PC-9 (cell line): ENCODE results near the gene COMMD10. TPM values are rescaled to one million over a fixed set of nuclear protein-coding genes. Genes with fewer than 3 reads are reported as not detected.

Source experiments
- BruUV-seq: library from RNA; stranded (reverse); fragments of 400-500 nt; replicated peaks from 2 replicates; lab custom pipeline; 2021; lab: Mats Ljungman, UMichigan
- CTCF ChIA-PET: fragments of 300-600 bp; sonication (Branson Sonifier 250); formaldehyde crosslinking; loops from one replicate; lab custom pipeline; 2022; ENCODE audit warnings: antibody characterized with exemption; lab: Charles Lee
- POLR2A ChIA-PET: fragments of 300-600 bp; sonication (Branson Sonifier 250); formaldehyde crosslinking; loops from one replicate; lab custom pipeline; 2022; ENCODE audit warnings: antibody characterized with exemption; ENCODE audit not compliant: unreplicated experiment; lab: Charles Lee
- DNase-seq, 2 experiments: peaks; one replicate each; pipeline versions ENCODE4 v3.0.0 to v3.0.0-alpha.2; 2015 to 2022; ENCODE audit warnings: mixed read lengths in 1 of 2
- H2AFZ ChIP-seq: fragments of 200-600 bp; sonication (generic); 2 replicates; pipeline ENCODE4 v1.8.1; 2017; ENCODE audit warnings: antibody characterized with exemption
- H3F3A ChIP-seq: fragments of 200-600 bp; sonication (generic); 2 replicates; pipeline ENCODE4 v1.8.1; 2017; ENCODE audit warnings: antibody characterized with exemption, mild to moderate bottlenecking, low read depth; ENCODE audit not compliant: insufficient read depth
- H3K27ac ChIP-seq: fragments of 200-600 bp; sonication (generic); 2 replicates; pipeline ENCODE4 v1.6.1; 2016; ENCODE audit warnings: mixed run types
- H3K27me3 ChIP-seq: fragments of 200-600 bp; sonication (generic); 2 replicates; pipeline ENCODE4 v1.6.1; 2016; ENCODE audit warnings: low read depth, mixed run types; ENCODE audit not compliant: insufficient read depth
- H3K36me3 ChIP-seq: fragments of 200-600 bp; sonication (generic); 2 replicates; pipeline ENCODE4 v1.6.1; 2016; ENCODE audit warnings: low read depth, mixed run types
- H3K4me1 ChIP-seq: fragments of 200-600 bp; sonication (generic); replicated peaks from 2 replicates; pipeline ENCODE4 v1.6.1; 2016; ENCODE audit warnings: mixed run types; ENCODE audit not compliant: insufficient read depth
- H3K4me2 ChIP-seq: fragments of 200-600 bp; sonication (generic); 2 replicates; pipeline ENCODE4 v1.6.1; 2017; ENCODE audit warnings: mixed run types
- H3K4me3 ChIP-seq: fragments of 200-600 bp; sonication (generic); 2 replicates; pipeline ENCODE4 v1.6.1; 2016; ENCODE audit warnings: mixed run types
- H3K79me2 ChIP-seq: fragments of 200-600 bp; sonication (generic); 2 replicates; pipeline ENCODE4 v1.6.1; 2017; ENCODE audit warnings: low read depth, mixed run types
- H3K9me2 ChIP-seq: fragments of 200-600 bp; sonication (generic); 2 replicates; pipeline ENCODE4 v1.8.1; 2017; ENCODE audit warnings: mild to moderate bottlenecking; ENCODE audit not compliant: insufficient read depth
- H3K9me3 ChIP-seq: fragments of 200-600 bp; sonication (generic); 2 replicates; pipeline ENCODE4 v1.8.1; 2016; ENCODE audit warnings: low read depth; ENCODE audit not compliant: insufficient read depth
- H4K20me1 ChIP-seq: fragments of 200-600 bp; sonication (generic); 2 replicates; pipeline ENCODE4 v1.8.1; 2017; ENCODE audit not compliant: insufficient read depth
- CTCF ChIP-seq: fragments of 200-600 bp; sonication (generic); conservative IDR thresholded peaks from 2 replicates; pipeline ENCODE4 v1.6.1; 2017; ENCODE audit warnings: mixed run types, antibody characterized with exemption, mild to moderate bottlenecking, moderate library complexity
- EZH2 ChIP-seq: fragments of 200-600 bp; sonication (generic); IDR thresholded peaks from 2 replicates; pipeline ENCODE4 v1.8.0; 2017; ENCODE audit warnings: antibody characterized with exemption, low read depth
- intact Hi-C: fragments of 100-400 bp; cut with micrococcal nuclease; formaldehyde crosslinking; loops from one replicate; pipeline ENCODE4 v1.10.0; 2022; ENCODE audit not compliant: unreplicated experiment
- total RNA-seq: library from RNA; stranded (reverse); gene quantifications from 2 replicates; pipeline ENCODE4 v1.2.3, GENCODE V29; 2021

Gene COMMD10
- total RNA-seq, 1 experiment from 2014 or later = 17.9 TPM

GRCh38 chr5:116144103-116144502, 59.3 kb downstream of the COMMD10 start:
- ChIA-PET CTCF (no interaction called here), POLR2A (interaction anchor here (0.6 kb wide), 1 partner anchor 1003 kb away, joined by 5 read pairs; no protein-coding TSS in a partner anchor)
- Histone ChIP-seq H3K4me2 (no peak overlapping the region), H3K4me3 (no peak overlapping the region), H3K9me3 (no peaks in the 10 kb centered on the region), H3K79me2 (no peaks in the 10 kb centered on the region), H3K36me3 (no peaks in the 10 kb centered on the region), H3K9me2 (no peaks in the 10 kb centered on the region; the same call in 1 of the 2 replicates), H3K27ac (no peak overlapping the region), H3K4me1 (no peaks in the 10 kb centered on the region), H4K20me1 (no peaks in the 10 kb centered on the region), H3F3A (no peaks in the 10 kb centered on the region), H3K27me3 (no peaks in the 10 kb centered on the region), H2AFZ (no peak overlapping the region)
- no TSS peak for BruUV-seq
- no peak for TF ChIP-seq EZH2
- no peak for DNase-seq
- intact Hi-C loops = no loop called here

- no peaks in the 10 kb centered on the region for H4K20me1 ChIP-seq
- POLR2A ChIA-PET = no interaction called here
- intact Hi-C loops = no loop called here
- no peak overlapping the region for H2AFZ ChIP-seq
- no peaks in the 10 kb centered on the region for H3K79me2 ChIP-seq
- no peak for TF ChIP-seq EZH2
- no peak for TF ChIP-seq CTCF
- no peak overlapping the region for H3K4me2 ChIP-seq
- no peak overlapping the region for H3K27ac ChIP-seq
- CTCF ChIA-PET = no interaction called here
- no peaks in the 10 kb centered on the region for H3K27me3 ChIP-seq
- DNase-seq = no peak
- no peaks in the 10 kb centered on the region for H3K9me3 ChIP-seq
- H3K4me1 ChIP-seq = no peaks in the 10 kb centered on the region
- BruUV-seq = no TSS peak
- no peak overlapping the region for H3K4me3 ChIP-seq
- no peaks in the 10 kb centered on the region for H3K36me3 ChIP-seq
- no peaks in the 10 kb centered on the region for H3F3A ChIP-seq
- H3K9me2 ChIP-seq = no peaks in the 10 kb centered on the region; the same call in 1 of the 2 replicates
Measured at GRCh38 chr5:116144991-116145390, 60.2 kb downstream of the COMMD10 start.

GRCh38 chr5:116145416-116145815, 60.6 kb downstream of the COMMD10 start:
- Histone ChIP-seq H3K4me3 (no peak overlapping the region), H3K27me3 (no peaks in the 10 kb centered on the region), H3K36me3 (no peaks in the 10 kb centered on the region), H3K9me2 (no peaks in the 10 kb centered on the region; the same call in 1 of the 2 replicates), H4K20me1 (no peaks in the 10 kb centered on the region), H3K9me3 (no peaks in the 10 kb centered on the region), H3K79me2 (no peaks in the 10 kb centered on the region), H3K4me1 (no peaks in the 10 kb centered on the region), H3K27ac (no peak overlapping the region), H3F3A (no peaks in the 10 kb centered on the region), H3K4me2 (no peak overlapping the region), H2AFZ (no peak overlapping the region)
- POLR2A ChIA-PET = no interaction called here
- no TSS peak for BruUV-seq
- intact Hi-C loops = no loop called here
- no peak for DNase-seq
- no peak for TF ChIP-seq EZH2
- no peak for TF ChIP-seq CTCF
- CTCF ChIA-PET = no interaction called here

- Histone ChIP-seq H3K4me1 (no peaks in the 10 kb centered on the region), H3K79me2 (no peaks in the 10 kb centered on the region), H2AFZ (no peak overlapping the region), H3K4me3 (no peak overlapping the region), H3F3A (no peaks in the 10 kb centered on the region), H3K9me2 (no peaks in the 10 kb centered on the region), H3K27ac (no peak overlapping the region), H3K27me3 (no peaks in the 10 kb centered on the region), H4K20me1 (no peaks in the 10 kb centered on the region), H3K9me3 (no peaks in the 10 kb centered on the region), H3K4me2 (no peak overlapping the region), H3K36me3 (no peaks in the 10 kb centered on the region)
- no peak for DNase-seq
- no TSS peak for BruUV-seq
- intact Hi-C loops = no loop called here
- POLR2A ChIA-PET = no interaction called here
- CTCF ChIA-PET = no interaction called here
- TF ChIP-seq CTCF (no peak), EZH2 (no peak)
Measured at GRCh38 chr5:116152169-116152568, 67.3 kb downstream of the COMMD10 start.
